Breast epithelium (tissue), 3 donors: ENCODE results near the gene GIPR.

Source experiments
- CTCF ChIP-seq, 3 donors: fragments of 450-650 bp; IDR thresholded peaks; one replicate each; pipeline ENCODE4 v1.5.1; 2016 to 2017; ENCODE audit warnings: antibody characterized with exemption in 3 of 3, mild to moderate bottlenecking in 3 of 3, moderate library complexity in 3 of 3
- POLR2A ChIP-seq: fragments of 450-650 bp; IDR thresholded peaks from one replicate; pipeline ENCODE4 v1.6.1; 2016; ENCODE audit warnings: antibody characterized with exemption, mild to moderate bottlenecking, moderate library complexity

DNA sequence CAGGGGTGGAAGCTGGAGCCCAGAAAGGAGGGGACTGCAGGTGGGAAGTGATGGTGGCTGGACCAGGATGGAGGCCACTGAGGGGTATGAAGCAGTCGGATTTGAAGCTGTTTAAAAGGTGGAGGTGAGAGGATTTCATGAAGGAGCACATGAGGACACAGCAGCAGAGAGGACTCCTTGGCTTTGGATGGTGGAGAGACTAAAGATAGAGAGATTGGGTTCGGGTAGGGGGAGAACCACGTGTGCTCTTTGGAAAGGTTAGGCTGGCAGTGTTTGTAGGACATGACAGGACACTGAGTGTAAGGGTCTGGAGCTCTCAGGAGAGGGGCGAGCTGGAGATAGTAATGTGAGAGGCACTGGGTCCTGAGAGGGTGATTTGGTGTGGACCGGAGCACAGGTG is 14.9 kb downstream of the GIPR start:
- no peak for TF ChIP-seq CTCF (IDR thresholded peaks at IDR 0.05)
- no peak for TF ChIP-seq POLR2A
